GF-D8 (cell line): ENCODE results near the gene STRIP1.

ENCODE experiments used
- DNase-seq: peaks from one replicate; lab custom pipeline; 2025; lab: John Stamatoyannopoulos, UW

STRIP1 gene

GRCh38 chr1:110034451-110035235, at the start of gene STRIP1:
Gene STRIP1, plus strand, starts transcription at chr1:110034624. Its CDS starts 14 bp downstream, at chr1:110034638.
- peak; percentile 94 for DNase-seq

- DNase-seq = no peak
These were observed 49.0 kb upstream of the STRIP1 start for GRCh38 chr1:109985247-109986053.

GRCh38 chr1:109986054-109986444, 48.4 kb upstream of the STRIP1 start:
- DNase-seq = no peak

- no peak for DNase-seq
These were observed 46.0 kb upstream of the STRIP1 start for GRCh38 chr1:109988349-109988914.

GRCh38 chr1:109989506-109990301, 44.7 kb upstream of the STRIP1 start:
- no peak for DNase-seq

GRCh38 chr1:109990302-109990653, 44.1 kb upstream of the STRIP1 start:
- no peak for DNase-seq

- DNase-seq = no peak
These were observed 43.0 kb upstream of the STRIP1 start for GRCh38 chr1:109991400-109991925.

GRCh38 chr1:109993885-109994284, 40.5 kb upstream of the STRIP1 start:
- DNase-seq = no peak

GRCh38 chr1:109994654-109995053, 39.8 kb upstream of the STRIP1 start:
- DNase-seq = no peak

GRCh38 chr1:109995536-109995935, 38.9 kb upstream of the STRIP1 start:
- DNase-seq = no peak

- DNase-seq = no peak
These were observed 37.9 kb upstream of the STRIP1 start for GRCh38 chr1:109996476-109996875.

GRCh38 chr1:109997204-109997866, 37.1 kb upstream of the STRIP1 start:
- DNase-seq = no peak

- DNase-seq = no peak
These were observed 36.6 kb upstream of the STRIP1 start for GRCh38 chr1:109997867-109998229.

GRCh38 chr1:110002695-110003094, 31.7 kb upstream of the STRIP1 start:
- no peak for DNase-seq

GRCh38 chr1:110003747-110004428, 30.5 kb upstream of the STRIP1 start:
- peak; percentile 75 for DNase-seq

- DNase-seq = no peak
These were observed 29.8 kb upstream of the STRIP1 start for GRCh38 chr1:110004583-110004982.

GRCh38 chr1:110005971-110006370, 28.5 kb upstream of the STRIP1 start:
- no peak for DNase-seq

- DNase-seq = no peak
These were observed 27.9 kb upstream of the STRIP1 start for GRCh38 chr1:110006516-110006915.

GRCh38 chr1:110007046-110007830, 27.2 kb upstream of the STRIP1 start:
- DNase-seq = no peak

GRCh38 chr1:110008971-110009565, 25.4 kb upstream of the STRIP1 start:
- DNase-seq = no peak
